ENCODE data around the gene TLK2.

- TF ChIP-seq ZSCAN5A (tag by site-specific recombination; IDR thresholded peaks at IDR 0.05), result no peak
- no peak for TF ChIP-seq ZNF157 (tag by site-specific recombination; IDR thresholded peaks at IDR 0.05)
- no peak for TF ChIP-seq CTCF (tag by site-specific recombination; IDR thresholded peaks at IDR 0.05)
- TF ChIP-seq ZNF558 (tag by site-specific recombination; IDR thresholded peaks at IDR 0.05), result no peak
- no peak for TF ChIP-seq ZNF785 (tag by site-specific recombination; IDR thresholded peaks at IDR 0.05)
- no peak for TF ChIP-seq ZNF623 (tag by site-specific recombination; IDR thresholded peaks at IDR 0.05)
- no peak for TF ChIP-seq ZBTB49 (tag by site-specific recombination; IDR thresholded peaks at IDR 0.05; ENCODE audit: low read depth)
- no peak for TF ChIP-seq ZBTB8A (tag by site-specific recombination; IDR thresholded peaks at IDR 0.05)
- TF ChIP-seq KLF10 (tag by site-specific recombination; IDR thresholded peaks at IDR 0.05), result no peak
- no peak for TF ChIP-seq ZNF677 (tag by site-specific recombination; IDR thresholded peaks at IDR 0.05)
- TF ChIP-seq ZNF112 (tag by site-specific recombination; IDR thresholded peaks at IDR 0.05), result no peak
- no peak for TF ChIP-seq ZNF398 (tag by site-specific recombination; IDR thresholded peaks at IDR 0.05)
- TF ChIP-seq ZNF701 (tag by site-specific recombination; IDR thresholded peaks at IDR 0.05), result no peak
- no peak for TF ChIP-seq ZNF658 (tag by site-specific recombination; IDR thresholded peaks at IDR 0.05)
These were observed 109.5 kb downstream of the TLK2 start for GRCh38 chr17:62588109-62588508.

All from HEK293 (cell line).